GM12865 (cell line): Measurements from ENCODE around the gene PCNT.

Source experiments
- DNase-seq: peaks from one replicate; pipeline ENCODE4 v3.0.0; 2010; ENCODE audit warnings: low read depth
- H3K4me3 ChIP-seq: 2 replicates; pipeline ENCODE4 v1.5.1; 2011; ENCODE audit warnings: mild to moderate bottlenecking, low read depth, low read length, control low read depth
- TF ChIP-seq, protein P1 (sequence below): IDR thresholded peaks from 2 replicates; pipeline ENCODE4 v1.5.1; 2011; ENCODE audit warnings: low read length, control low read depth, low read depth, inconsistent platforms; ENCODE audit not compliant: insufficient read depth; ENCODE audit errors: missing control alignments

PCNT gene

DNA sequence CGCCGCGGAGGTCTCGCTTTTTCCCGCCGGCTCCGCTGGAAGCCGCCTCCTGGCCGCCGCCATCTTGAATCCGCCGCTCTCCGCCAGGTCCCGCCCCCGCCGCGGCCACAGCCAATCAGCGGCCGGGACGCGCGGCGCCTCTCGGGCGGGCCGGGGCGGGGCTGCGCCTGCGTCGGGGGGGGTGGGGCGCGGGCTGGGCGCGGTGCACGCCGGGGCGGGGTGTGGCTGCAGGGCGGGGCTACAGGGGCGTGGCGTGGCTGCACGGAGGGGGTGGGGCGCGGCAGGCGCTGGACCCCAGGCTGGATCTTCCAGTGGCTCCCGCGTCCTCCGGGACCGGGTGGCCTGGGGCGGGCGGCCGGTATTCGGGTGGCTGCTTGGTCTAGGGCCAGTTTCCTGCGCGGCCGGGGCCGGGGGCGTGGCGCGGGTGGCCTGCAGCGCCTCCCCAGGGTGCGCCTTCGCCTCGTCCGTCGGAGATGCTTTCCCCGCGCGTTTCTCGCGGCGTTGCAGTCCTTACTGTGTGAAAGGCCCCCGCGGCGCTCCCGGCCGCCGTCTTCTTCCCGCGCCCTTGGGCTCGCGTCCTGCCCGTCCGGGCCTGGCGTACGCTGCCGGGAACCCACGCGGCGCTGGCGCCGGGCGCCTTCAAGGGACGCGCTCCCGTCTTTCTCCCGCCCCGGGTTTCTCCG lies 575 bp downstream of the PCNT start:
- peak overlapping the region; percentile 96 for H3K4me3 ChIP-seq
- peak; percentile 93 for DNase-seq
- TF ChIP-seq, protein P1, sequence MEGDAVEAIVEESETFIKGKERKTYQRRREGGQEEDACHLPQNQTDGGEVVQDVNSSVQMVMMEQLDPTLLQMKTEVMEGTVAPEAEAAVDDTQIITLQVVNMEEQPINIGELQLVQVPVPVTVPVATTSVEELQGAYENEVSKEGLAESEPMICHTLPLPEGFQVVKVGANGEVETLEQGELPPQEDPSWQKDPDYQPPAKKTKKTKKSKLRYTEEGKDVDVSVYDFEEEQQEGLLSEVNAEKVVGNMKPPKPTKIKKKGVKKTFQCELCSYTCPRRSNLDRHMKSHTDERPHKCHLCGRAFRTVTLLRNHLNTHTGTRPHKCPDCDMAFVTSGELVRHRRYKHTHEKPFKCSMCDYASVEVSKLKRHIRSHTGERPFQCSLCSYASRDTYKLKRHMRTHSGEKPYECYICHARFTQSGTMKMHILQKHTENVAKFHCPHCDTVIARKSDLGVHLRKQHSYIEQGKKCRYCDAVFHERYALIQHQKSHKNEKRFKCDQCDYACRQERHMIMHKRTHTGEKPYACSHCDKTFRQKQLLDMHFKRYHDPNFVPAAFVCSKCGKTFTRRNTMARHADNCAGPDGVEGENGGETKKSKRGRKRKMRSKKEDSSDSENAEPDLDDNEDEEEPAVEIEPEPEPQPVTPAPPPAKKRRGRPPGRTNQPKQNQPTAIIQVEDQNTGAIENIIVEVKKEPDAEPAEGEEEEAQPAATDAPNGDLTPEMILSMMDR: peak; percentile 29

DNA sequence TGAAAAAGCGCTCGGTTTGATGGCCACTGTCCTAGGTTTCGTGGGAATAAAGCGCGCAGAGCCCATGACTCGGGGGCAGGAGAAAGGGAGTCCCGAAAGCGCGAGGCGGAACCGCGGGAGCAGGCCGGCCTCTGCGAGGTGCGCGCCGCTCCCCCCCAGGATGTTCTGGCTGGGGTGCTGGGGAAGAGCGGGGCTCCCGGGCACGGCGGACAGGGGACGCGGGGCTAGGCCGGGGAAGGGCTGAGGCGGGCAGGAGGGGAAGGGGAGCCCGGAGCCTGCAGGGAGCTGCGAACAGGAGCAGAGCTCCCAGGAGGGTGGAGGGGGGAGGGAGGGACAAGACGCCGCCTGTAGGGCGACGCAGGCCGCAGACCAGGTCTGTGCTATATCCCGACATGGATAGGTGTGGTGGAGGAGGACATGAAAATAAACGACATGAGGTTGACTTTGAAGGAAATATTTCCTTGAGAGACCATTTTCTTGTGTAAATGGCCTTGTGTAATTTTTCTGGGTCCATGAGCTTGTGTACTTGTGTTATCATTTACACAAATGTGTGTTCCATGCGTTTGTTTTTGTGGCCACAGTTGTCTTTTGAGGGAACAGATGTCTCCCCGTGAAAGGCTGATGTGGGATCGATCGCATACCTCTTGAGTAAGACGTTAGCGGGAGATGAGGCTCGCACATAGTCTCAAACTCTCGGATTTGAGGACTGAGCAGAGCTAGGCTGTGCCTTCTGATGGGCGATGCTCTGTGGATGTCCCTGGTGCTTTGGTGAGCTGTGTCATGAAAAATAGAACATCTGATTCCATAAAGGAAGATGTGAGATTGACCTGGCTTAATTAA lies 1.3 kb downstream of the PCNT start:
- peak overlapping the region; percentile 73 for H3K4me3 ChIP-seq
- peak; percentile 64 for DNase-seq
- TF ChIP-seq, protein P1: peak; percentile 23

DNA sequence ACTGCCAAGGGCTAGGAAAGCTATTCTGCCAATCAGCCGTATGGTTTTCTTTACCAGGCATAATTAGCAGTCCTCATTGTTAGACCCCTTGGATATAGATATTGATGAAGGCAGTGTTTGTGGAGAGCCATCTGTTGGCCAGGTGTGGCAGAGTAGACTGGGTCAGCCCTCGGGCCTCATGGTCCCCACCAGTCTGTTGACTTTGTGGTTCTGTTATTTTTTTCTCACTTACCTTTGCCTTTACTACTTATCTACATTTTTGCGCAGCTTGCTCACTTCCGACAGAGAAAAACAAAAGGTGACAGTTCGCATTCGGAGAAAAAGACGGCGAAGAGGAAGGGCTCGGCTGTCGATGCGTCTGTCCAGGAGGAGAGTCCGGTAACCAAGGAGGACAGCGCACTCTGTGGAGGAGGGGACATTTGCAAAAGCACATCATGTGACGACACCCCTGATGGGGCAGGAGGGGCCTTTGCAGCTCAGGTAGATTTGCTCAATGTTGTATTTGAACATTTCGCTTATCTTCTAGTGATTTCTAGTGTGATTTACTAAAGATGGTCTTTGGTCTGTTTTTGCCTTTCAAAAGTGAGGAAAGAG lies 2.3 kb downstream of the PCNT start:
- H3K4me3 ChIP-seq: no peak overlapping the region
- DNase-seq: no peak
- TF ChIP-seq, protein P1: no peak

DNA sequence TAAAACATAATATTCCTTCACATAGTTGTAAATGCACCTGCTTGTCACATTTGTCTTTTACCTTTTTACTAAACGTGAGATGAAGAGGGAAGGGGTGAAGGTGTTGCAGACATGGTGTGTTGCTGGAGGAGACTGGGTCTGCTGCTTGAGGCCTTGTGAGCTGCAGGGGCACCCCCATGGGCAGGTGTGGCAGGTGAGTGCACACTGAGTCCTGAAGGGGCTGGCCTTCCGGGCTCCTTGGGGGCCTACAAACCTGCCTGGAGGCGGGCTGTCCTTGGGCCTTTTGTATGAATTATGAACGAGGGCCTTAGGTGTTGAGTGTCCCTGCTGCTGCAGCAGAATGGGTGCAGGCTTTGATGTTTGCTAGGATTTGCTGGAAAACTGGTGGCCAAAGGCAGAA lies 3.8 kb downstream of the PCNT start:
- DNase-seq: no peak
- TF ChIP-seq, protein P1: no peak
- no peak overlapping the region for H3K4me3 ChIP-seq

DNA sequence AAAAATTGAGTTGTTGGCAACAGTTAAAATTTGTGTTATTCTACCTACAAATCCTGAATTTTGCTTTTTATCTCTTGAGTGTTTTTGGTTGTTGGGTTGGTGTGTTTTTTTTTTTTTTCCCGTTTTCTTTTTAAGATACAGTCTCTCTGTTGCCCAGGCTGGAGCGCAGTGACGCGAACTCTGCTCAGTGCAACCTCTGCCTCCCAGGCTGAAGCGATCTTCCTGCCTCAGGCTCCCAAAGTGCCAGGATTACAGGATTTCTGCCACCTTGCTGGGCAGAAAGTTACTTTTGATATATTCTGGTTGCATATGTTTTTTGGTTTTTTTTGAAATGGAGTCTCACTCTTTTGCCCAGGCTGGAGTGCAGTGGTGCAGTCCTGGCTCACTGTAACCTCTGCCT lies 4.2 kb downstream of the PCNT start:
- TF ChIP-seq, protein P1: no peak

DNA sequence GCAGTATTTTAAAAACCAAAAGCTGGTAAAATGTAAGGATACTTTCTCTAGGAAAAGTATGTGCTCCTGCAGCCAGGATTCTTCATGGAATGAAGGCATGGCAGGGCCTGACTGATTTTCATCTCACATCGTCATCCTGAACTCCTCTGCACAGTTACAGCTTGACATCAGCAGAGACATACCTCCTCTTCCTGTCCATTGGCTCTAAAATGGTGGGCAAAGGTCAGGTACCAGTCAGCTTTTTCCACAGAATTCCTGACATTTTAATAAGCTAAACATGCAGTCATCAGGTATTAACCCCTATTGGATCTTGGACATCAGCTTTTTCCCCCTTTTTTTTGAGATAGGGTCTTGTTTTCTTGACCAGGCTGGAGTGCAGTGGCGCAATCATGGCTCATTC lies 5.8 kb downstream of the PCNT start:
- TF ChIP-seq, protein P1: no peak
- DNase-seq: no peak
- H3K4me3 ChIP-seq: no peak overlapping the region

More for the DNA sequence above, 4.2 kb downstream of the PCNT start:
- H3K4me3 ChIP-seq: no peak overlapping the region
- DNase-seq: no peak
